Measurements from ENCODE around the gene SMU1. TPM values are rescaled to one million over a fixed set of nuclear protein-coding genes. Genes with fewer than 3 reads are reported as not detected.

SMU1 gene
- total RNA-seq, 4 donors from 2014 or later: 19.7 to 24.2 (median 21.9) TPM

DNA sequence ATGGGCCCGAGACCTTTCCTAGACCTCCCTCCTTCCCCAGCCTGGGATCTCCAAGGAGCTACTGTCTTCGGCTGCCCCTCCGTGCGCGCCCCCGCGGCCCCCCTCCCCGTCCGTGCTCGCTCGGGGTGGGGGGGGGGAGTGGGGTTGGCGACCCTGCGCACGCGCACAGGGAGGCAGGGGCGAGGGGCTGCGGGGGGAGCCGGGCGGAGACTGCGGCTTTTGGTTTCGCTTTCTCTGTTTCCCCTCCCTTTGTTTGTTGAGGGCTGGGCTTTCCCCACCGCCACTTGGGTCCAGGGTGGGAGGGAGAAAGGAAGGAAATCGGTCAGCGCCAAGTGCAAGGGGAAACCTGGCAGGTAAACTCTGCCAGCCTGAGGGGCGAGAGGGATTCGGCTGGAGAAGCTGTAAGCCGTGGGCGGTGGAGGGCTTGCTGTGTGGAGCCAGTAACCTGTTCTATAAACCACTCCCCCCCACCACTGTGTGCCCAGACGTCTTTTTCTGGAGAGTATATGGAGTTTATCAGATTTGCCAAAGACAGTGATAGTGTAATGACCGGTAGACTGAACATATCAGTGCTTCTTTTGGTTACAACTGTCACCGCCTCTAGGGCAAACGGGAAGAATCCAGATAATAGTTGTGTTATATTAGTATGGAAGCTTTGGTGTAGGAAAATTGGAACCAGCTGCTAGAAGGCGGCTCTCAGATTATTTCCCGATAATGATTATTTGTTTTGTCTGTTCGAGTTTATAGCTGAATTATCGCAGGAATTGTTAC is 50.7 kb downstream of the SMU1 start:
- 1% methylated on average over 12 to 15 of the region's 36 CpGs for WGBS, 2 donors (ENCODE audit: low coverage in 1 of 2)
- no peaks in the 10 kb centered on the region for H3K27me3 ChIP-seq
- H3K4me1 ChIP-seq: peaks cover 7 to 83% (median 36%) of the 10 kb centered on the region in 3 donors

DNA sequence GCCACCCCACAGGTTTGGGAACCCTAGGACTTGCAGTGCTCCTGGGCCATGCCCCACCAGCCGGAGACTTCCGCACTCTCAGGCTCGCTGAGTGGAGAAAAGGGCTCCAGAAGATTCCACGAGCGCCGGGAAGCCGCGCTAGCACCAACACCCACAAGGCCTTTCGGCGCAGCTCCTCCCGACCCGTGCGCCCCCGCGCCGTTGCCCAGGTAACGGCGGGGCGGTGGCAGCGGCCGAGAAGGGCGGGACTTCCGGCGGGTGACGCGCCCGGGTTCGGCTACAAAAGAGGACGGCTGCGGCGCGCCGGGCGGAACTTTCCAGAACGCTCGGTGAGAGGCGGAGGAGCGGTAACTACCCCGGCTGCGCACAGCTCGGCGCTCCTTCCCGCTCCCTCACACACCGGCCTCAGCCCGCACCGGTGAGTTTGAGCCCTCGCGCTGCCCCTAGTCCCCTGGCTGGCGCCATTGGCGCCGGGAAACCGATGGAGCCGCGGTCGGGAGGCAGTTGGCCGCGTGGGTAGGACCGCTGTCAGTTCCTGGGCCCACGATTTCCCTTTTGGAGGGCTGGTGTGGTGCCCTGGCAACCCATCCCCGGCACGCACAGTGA is 51.4 kb downstream of the SMU1 start, which contains the start of gene DNAJA1:
Gene DNAJA1, plus strand, starts transcription at position 308 of the 606 bp plus-strand sequence. CDS start 1,212 bp downstream, outside the sequence.
- Histone ChIP-seq H3K9me3 (no peaks in the 10 kb centered on the region), H3K4me1 (peaks cover 7 to 79% (median 36%) of the 10 kb centered on the region in 3 donors), H3K36me3 (peaks cover 0 to 24% of the 10 kb centered on the region in 2 donors), H3K4me3 (peak within 1 kb of the TSS; percentile 71 to 89), H3K27me3 (no peaks in the 10 kb centered on the region), H3K27ac (peak within 1 kb of the TSS; percentile 93 to 100 (median 98))
- WGBS, 2 donors (ENCODE audit: low coverage in 1 of 2): 0% methylated on average over 1 of the region's 61 CpGs; no CpG with 5 or more reads in 1 of the 2 donors
- TF ChIP-seq EP300 (IDR thresholded peaks at IDR 0.05) (no peak), POLR2A (IDR thresholded peaks at IDR 0.05) (peak; percentile 98 to 99), POLR2AphosphoS5 (IDR thresholded peaks at IDR 0.05) (peak; percentile 99)
- TF ChIP-seq, protein P1, sequence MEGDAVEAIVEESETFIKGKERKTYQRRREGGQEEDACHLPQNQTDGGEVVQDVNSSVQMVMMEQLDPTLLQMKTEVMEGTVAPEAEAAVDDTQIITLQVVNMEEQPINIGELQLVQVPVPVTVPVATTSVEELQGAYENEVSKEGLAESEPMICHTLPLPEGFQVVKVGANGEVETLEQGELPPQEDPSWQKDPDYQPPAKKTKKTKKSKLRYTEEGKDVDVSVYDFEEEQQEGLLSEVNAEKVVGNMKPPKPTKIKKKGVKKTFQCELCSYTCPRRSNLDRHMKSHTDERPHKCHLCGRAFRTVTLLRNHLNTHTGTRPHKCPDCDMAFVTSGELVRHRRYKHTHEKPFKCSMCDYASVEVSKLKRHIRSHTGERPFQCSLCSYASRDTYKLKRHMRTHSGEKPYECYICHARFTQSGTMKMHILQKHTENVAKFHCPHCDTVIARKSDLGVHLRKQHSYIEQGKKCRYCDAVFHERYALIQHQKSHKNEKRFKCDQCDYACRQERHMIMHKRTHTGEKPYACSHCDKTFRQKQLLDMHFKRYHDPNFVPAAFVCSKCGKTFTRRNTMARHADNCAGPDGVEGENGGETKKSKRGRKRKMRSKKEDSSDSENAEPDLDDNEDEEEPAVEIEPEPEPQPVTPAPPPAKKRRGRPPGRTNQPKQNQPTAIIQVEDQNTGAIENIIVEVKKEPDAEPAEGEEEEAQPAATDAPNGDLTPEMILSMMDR (IDR thresholded peaks at IDR 0.05): peak in 1 of 4 experiments; percentile 12
- peak; percentile 96 for ATAC-seq

More for the DNA sequence above, 50.7 kb downstream of the SMU1 start:
- no peak for TF ChIP-seq POLR2A (IDR thresholded peaks at IDR 0.05)
- no peak for TF ChIP-seq EP300 (IDR thresholded peaks at IDR 0.05)
- TF ChIP-seq, protein P1 (IDR thresholded peaks at IDR 0.05): no peak
- no peak for TF ChIP-seq POLR2AphosphoS5 (IDR thresholded peaks at IDR 0.05)
- Histone ChIP-seq H3K4me3 (peak overlapping the region; percentile 71 to 89), H3K9me3 (no peaks in the 10 kb centered on the region), H3K27ac (peak overlapping the region; percentile 93 to 100 (median 98)), H3K36me3 (peaks cover 0 to 28% of the 10 kb centered on the region in 2 donors)
- ATAC-seq: peak; percentile 26

DNA sequence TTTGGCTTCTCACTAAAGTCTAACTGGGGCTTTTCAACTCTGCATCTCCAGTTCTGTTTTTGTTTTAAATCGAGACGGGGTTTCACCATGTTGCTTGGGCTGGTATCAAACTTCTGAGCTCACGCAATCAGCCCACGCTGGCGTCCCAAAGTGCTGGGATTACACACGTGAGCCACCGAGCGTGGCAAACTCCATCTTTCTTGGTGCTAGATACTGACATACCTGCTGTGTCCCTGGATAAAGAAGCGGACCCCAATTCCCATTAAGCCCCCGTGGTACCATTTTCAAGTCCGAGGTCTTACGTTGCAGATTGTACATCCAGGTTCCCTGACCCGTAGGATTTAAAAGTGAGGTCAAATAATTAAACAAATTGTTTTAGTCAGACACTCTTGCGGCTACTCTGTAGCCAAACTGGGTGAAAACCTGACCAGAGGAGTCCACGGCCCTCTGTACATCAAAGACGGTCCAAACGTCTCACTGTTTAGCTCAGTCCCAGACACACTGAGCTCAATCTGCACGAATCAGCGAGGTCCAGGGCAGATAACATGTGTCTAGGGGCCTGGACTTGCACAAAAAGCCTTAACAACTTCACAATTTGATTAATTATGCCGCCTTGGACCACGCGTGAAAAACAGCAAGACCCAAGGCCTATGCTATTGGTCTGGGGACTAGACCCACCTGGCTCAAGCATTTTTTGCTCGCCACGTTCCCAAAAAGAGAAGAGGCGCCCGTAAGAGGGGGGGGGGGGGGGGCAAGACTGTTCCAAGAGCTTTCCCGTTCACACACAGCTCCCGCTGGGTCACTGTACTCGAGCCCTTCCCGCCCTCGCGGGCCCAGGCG is 52.1 kb downstream of the SMU1 start:
- 23 to 24% methylated on average over 18 of the region's 33 CpGs for WGBS, 2 donors (ENCODE audit: low coverage in 1 of 2)
- peaks cover 0 to 26% of the 10 kb centered on the region in 2 donors for H3K36me3 ChIP-seq
- peaks cover 6 to 72% (median 30%) of the 10 kb centered on the region in 3 donors for H3K4me1 ChIP-seq

DNA sequence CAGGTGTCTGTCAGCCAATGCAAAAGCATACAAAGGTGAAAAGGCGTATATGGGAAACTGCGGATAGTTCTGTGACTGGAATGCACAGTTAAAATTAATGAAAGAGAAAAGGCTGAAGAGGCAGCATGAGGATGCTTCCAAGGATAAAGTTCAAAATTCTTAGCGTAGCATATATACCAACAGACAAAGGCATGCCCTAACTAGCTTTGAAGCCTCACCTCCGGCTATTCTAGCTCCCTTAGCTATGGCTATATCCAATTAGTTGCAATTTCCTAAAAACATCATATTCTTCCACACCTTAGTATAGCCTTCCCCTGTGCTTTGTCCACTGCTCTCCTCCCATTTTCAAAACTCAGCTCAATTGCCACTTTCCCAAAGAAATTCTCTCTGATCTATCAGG is 52.8 kb downstream of the SMU1 start:
- peaks cover 0 to 65% (median 23%) of the 10 kb centered on the region in 3 donors for H3K4me1 ChIP-seq
- peaks cover 0 to 26% of the 10 kb centered on the region in 2 donors for H3K36me3 ChIP-seq
- H3K4me3 ChIP-seq: peak overlapping the region in 1 of 2 donors; percentile 71
- no peak for ATAC-seq
- TF ChIP-seq, protein P1 (IDR thresholded peaks at IDR 0.05): no peak
- TF ChIP-seq POLR2AphosphoS5 (IDR thresholded peaks at IDR 0.05): no peak
- no peak for TF ChIP-seq EP300 (IDR thresholded peaks at IDR 0.05)
- TF ChIP-seq POLR2A (IDR thresholded peaks at IDR 0.05): no peak
- peak overlapping the region in 3 of 4 donors; percentile 93 to 100 (median 99) for H3K27ac ChIP-seq
- WGBS, 2 donors (ENCODE audit: low coverage in 1 of 2): 87 to 93% methylated on average over 4 of the region's 4 CpGs
- no peaks in the 10 kb centered on the region for H3K9me3 ChIP-seq
- no peaks in the 10 kb centered on the region for H3K27me3 ChIP-seq

More for the DNA sequence above, 52.1 kb downstream of the SMU1 start:
- H3K27ac ChIP-seq: peak overlapping the region; percentile 93 to 100 (median 98)
- no peaks in the 10 kb centered on the region for H3K9me3 ChIP-seq
- no peaks in the 10 kb centered on the region for H3K27me3 ChIP-seq
- TF ChIP-seq EP300 (IDR thresholded peaks at IDR 0.05) (no peak), POLR2AphosphoS5 (IDR thresholded peaks at IDR 0.05) (no peak), POLR2A (IDR thresholded peaks at IDR 0.05) (no peak)
- TF ChIP-seq, protein P1 (IDR thresholded peaks at IDR 0.05): no peak
- peak overlapping the region; percentile 71 to 89 for H3K4me3 ChIP-seq
- ATAC-seq: peak; percentile 68

Measured in gastroesophageal sphincter (tissue), 4 donors.